HCT116 (cell line): ENCODE measurements around the gene CCDC120. TPM values are rescaled to one million over a fixed set of nuclear protein-coding genes. Genes with fewer than 3 reads are reported as not detected.

Source experiments
- ATAC-seq: fragments of 200-7000 bp; cut with Tn5 transposase; 2 replicates; pipeline ENCODE4 v1.9.1; 2020; ENCODE audit warnings: mild to moderate bottlenecking, moderate library complexity
- BruUV-seq: library from RNA; stranded (reverse); fragments of 400-500 nt; replicated peaks from 2 replicates; lab custom pipeline; 2021; lab: Mats Ljungman, UMichigan
- CTCF ChIA-PET: fragments of 300-600 bp; sonication (Branson Sonifier 250); formaldehyde crosslinking; loops from one replicate; lab custom pipeline; 2021; ENCODE audit warnings: antibody characterized with exemption; lab: Charles Lee
- POLR2A ChIA-PET: fragments of 300-600, 350-600 bp; sonication (Branson Sonifier 250); formaldehyde crosslinking; loops from one replicate; lab custom pipeline; 2021; ENCODE audit warnings: antibody characterized with exemption; lab: Charles Lee
- RAD21 ChIA-PET, 2 experiments: fragments of 300-600 bp; sonication (Branson Sonifier 250); formaldehyde crosslinking; loops; one replicate each; lab custom pipeline; 2023; ENCODE audit warnings: low total read pairs in 2 of 2; ENCODE audit not compliant: uncharacterized antibody in 2 of 2, unreplicated experiment in 2 of 2, low non-redundant PET in 1 of 2; lab: Charles Lee
- DNase-seq: peaks from one replicate; pipeline ENCODE4 v3.0.0-alpha.2; 2010; ENCODE audit warnings: low read depth, low spot score
- H2AFZ ChIP-seq: fragments of 200-600 bp; shearing (Covaris generic), sonication (generic); 2 replicates; pipeline ENCODE4 v1.6.1; 2017; ENCODE audit warnings: low read depth, mixed run types, mixed read lengths, antibody characterized with exemption, low read length; ENCODE audit not compliant: poor library complexity, severe bottlenecking
- H3K27ac ChIP-seq: 2 replicates; pipeline ENCODE4 v1.5.1; 2012; ENCODE audit warnings: low read depth, low read length
- H3K27me3 ChIP-seq: fragments of 200-600 bp; sonication (generic); 2 replicates; pipeline ENCODE4 v1.6.1; 2016; ENCODE audit warnings: mixed run types, low read length, mixed read lengths; ENCODE audit not compliant: insufficient read depth
- H3K36me3 ChIP-seq, 2 experiments: fragments of 200-500 bp in 1 of 2; fragments of 200-600 bp in 1 of 2; sonication (Bioruptor generic) in 1 of 2; sonication (generic) in 1 of 2; 2 replicates each; pipeline versions ENCODE4 v1.5.1 to v1.6.1; 2014 to 2016; ENCODE audit warnings: low read length in 2 of 2, inconsistent platforms in 1 of 2, mixed read lengths in 1 of 2, mixed run types in 1 of 2; ENCODE audit not compliant: insufficient read depth in 2 of 2, control insufficient read depth in 1 of 2
- H3K4me1 ChIP-seq, 2 experiments: fragments of 200-600 bp in 1 of 2; sonication (generic) in 1 of 2; 2 replicates each; pipeline versions ENCODE4 v1.5.1 to v1.6.1; 2012 to 2017; ENCODE audit warnings: low read length in 2 of 2, inconsistent platforms in 1 of 2, mild to moderate bottlenecking in 1 of 2, mixed read lengths in 1 of 2, mixed run types in 1 of 2, moderate library complexity in 1 of 2; ENCODE audit not compliant: insufficient read depth in 2 of 2, control insufficient read depth in 1 of 2
- H3K4me2 ChIP-seq: fragments of 200-600 bp; sonication (generic); 2 replicates; pipeline ENCODE4 v1.6.1; 2017; ENCODE audit warnings: mixed run types, low read length, mixed read lengths
- H3K4me3 ChIP-seq, 2 experiments: fragments of 200-600 bp in 1 of 2; sonication (generic) in 1 of 2; replicated peaks in 1 of 2; 2 replicates each; pipeline ENCODE4 v1.5.1; 2011 to 2016; ENCODE audit warnings: low read length in 2 of 2, control low read depth in 1 of 2, low read depth in 1 of 2, mild to moderate bottlenecking in 1 of 2, mixed read lengths in 1 of 2, mixed run types in 1 of 2
- H3K79me2 ChIP-seq: fragments of 200-600 bp; sonication (generic); 2 replicates; pipeline ENCODE4 v1.6.1; 2017; ENCODE audit warnings: mild to moderate bottlenecking, mixed run types, low read length, moderate library complexity, mixed read lengths; ENCODE audit not compliant: insufficient read depth
- H3K9ac ChIP-seq: fragments of 200-600 bp; sonication (generic); 2 replicates; pipeline ENCODE4 v1.6.1; 2016; ENCODE audit warnings: low read length, mixed read lengths
- H3K9me2 ChIP-seq: fragments of 200-600 bp; sonication (generic), shearing (Covaris generic); 2 replicates; pipeline ENCODE4 v1.6.1; 2017; ENCODE audit warnings: mixed run types, mild to moderate bottlenecking, moderate library complexity; ENCODE audit not compliant: insufficient read depth
- H3K9me3 ChIP-seq, 2 experiments: fragments of 200-500 bp in 1 of 2; fragments of 200-600 bp in 1 of 2; sonication (Bioruptor generic) in 1 of 2; sonication (generic) in 1 of 2; 2 replicates each; pipeline ENCODE4 v1.6.1; 2014 to 2017; ENCODE audit warnings: low read length in 2 of 2, mixed read lengths in 2 of 2, inconsistent platforms in 1 of 2, low read depth in 1 of 2, mild to moderate bottlenecking in 1 of 2, mixed run types in 1 of 2, moderate library complexity in 1 of 2; ENCODE audit not compliant: control insufficient read depth in 1 of 2, insufficient read depth in 1 of 2
- H4K20me1 ChIP-seq: fragments of 200-600 bp; sonication (generic), shearing (Covaris generic); 2 replicates; pipeline ENCODE4 v1.6.1; 2017; ENCODE audit warnings: mixed run types, mild to moderate bottlenecking, moderate library complexity; ENCODE audit not compliant: insufficient read depth
- ELF1 ChIP-seq: IDR thresholded peaks from 2 replicates; pipeline ENCODE4 v1.6.1; 2012; ENCODE audit warnings: low read depth, borderline replicate concordance
- JUND ChIP-seq: IDR thresholded peaks from 2 replicates; pipeline ENCODE4 v1.6.1; 2012
- POLR2AphosphoS5 ChIP-seq: IDR thresholded peaks from 2 replicates; pipeline ENCODE4 v1.6.1; 2011; ENCODE audit warnings: mild to moderate bottlenecking, low read depth, low read length, moderate library complexity
- REST ChIP-seq: IDR thresholded peaks from 2 replicates; pipeline ENCODE4 v1.6.1; 2012; ENCODE audit warnings: low read depth
- TCF7L2 ChIP-seq: IDR thresholded peaks from 2 replicates; pipeline ENCODE4 v1.7.0; 2011; ENCODE audit warnings: borderline replicate concordance, inconsistent platforms; ENCODE audit not compliant: insufficient read depth, insufficient read length; ENCODE audit errors: extremely low read depth
- YY1 ChIP-seq: IDR thresholded peaks from 2 replicates; pipeline ENCODE4 v1.6.1; 2011; ENCODE audit warnings: low read length, low read depth, moderate library complexity, mild to moderate bottlenecking; ENCODE audit not compliant: insufficient replicate concordance; ENCODE audit errors: extremely low read depth
- intact Hi-C: fragments of 100-400 bp; cut with micrococcal nuclease; formaldehyde crosslinking; loops from 2 replicates; pipeline ENCODE4 v1.10.0; 2022
- total RNA-seq: library from RNA; stranded (reverse); gene quantifications from one replicate; pipeline ENCODE4 v1.2.1, GENCODE V29; 2021; ENCODE audit not compliant: unreplicated experiment

Gene CCDC120
- total RNA-seq, 1 experiment from 2014 or later, result 13.5 TPM

- no peaks in the 10 kb centered on the region for H3K27me3 ChIP-seq
- peak overlapping the region; percentile 65 to 70 for H3K4me3 ChIP-seq
- H2AFZ ChIP-seq, result no peak overlapping the region
- ATAC-seq (no peak), DNase-seq (no peak)
- ChIA-PET RAD21 (no interaction called here), CTCF (no interaction called here), POLR2A (no interaction called here)
- intact Hi-C loops, result no loop called here
- H3K4me2 ChIP-seq, result peak overlapping the region; percentile 81
- H3K9me2 ChIP-seq, result no peaks in the 10 kb centered on the region
- no peak overlapping the region for H3K9ac ChIP-seq
- no peaks in the 10 kb centered on the region for H4K20me1 ChIP-seq
- TF ChIP-seq ELF1, result no peak
- no peak for TF ChIP-seq YY1
- TF ChIP-seq TCF7L2, result no peak
- no peak; the same call in 1 of the 2 replicates for TF ChIP-seq POLR2AphosphoS5
- no peak for TF ChIP-seq REST
- TF ChIP-seq JUND, result no peak
- H3K4me1 ChIP-seq, result peaks cover 0 to 15% of the 10 kb centered on the region in 2 experiments; a peak in 2 of 4 replicates
- H3K36me3 ChIP-seq, result no peaks in the 10 kb centered on the region
- BruUV-seq, result no TSS peak
- no peak overlapping the region for H3K27ac ChIP-seq
- H3K79me2 ChIP-seq, result no peaks in the 10 kb centered on the region
- H3K9me3 ChIP-seq, result no peaks in the 10 kb centered on the region
Observed at GRCh38 chrX:49072712-49073095, 13.9 kb downstream of the CCDC120 start.
